H1 (cell line): Measurements from ENCODE around the gene RNF123. TPM values are rescaled to one million over a fixed set of nuclear protein-coding genes. Genes with fewer than 3 reads are reported as not detected.

Source experiments
- CTCF ChIA-PET: fragments of 300-600 bp; sonication (Branson Sonifier 250); formaldehyde crosslinking; loops from one replicate; lab custom pipeline; 2021; ENCODE audit not compliant: partially characterized antibody; lab: Charles Lee
- POLR2A ChIA-PET: fragments of 300-600 bp; sonication (Branson Sonifier 250); formaldehyde crosslinking; loops from one replicate; lab custom pipeline; 2021; ENCODE audit warnings: inconsistent platforms; ENCODE audit not compliant: partially characterized antibody; lab: Charles Lee
- DNase-seq, 2 experiments: peaks; one replicate each; pipeline versions ENCODE4 v3.0.0 to v3.0.0-alpha.2; 2010 to 2022; ENCODE audit warnings: low spot score in 2 of 2, low read depth in 1 of 2, mixed read lengths in 1 of 2
- FAIRE-seq: peaks from 2 replicates; lab custom pipeline; 2011; peaks lifted over from hg19 to GRCh38; lab: Jason Lieb, UNC
- H2AFZ ChIP-seq: 2 replicates; pipeline ENCODE4 v1.8.1; 2012; ENCODE audit warnings: low read length, inconsistent platforms
- H2AK5ac ChIP-seq: 2 replicates; pipeline ENCODE4 v1.6.1; 2013; ENCODE audit warnings: low read depth, low read length
- H2BK120ac ChIP-seq: replicated peaks from 2 replicates; pipeline ENCODE3; 2013; ENCODE audit warnings: low read depth, low read length, inconsistent platforms
- H2BK12ac ChIP-seq: 2 replicates; pipeline ENCODE4 v1.6.1; 2013; ENCODE audit warnings: low read depth, low read length
- H2BK15ac ChIP-seq: 2 replicates; pipeline ENCODE4 v1.6.1; 2013; ENCODE audit warnings: low read length
- H2BK20ac ChIP-seq: 2 replicates; pipeline ENCODE4 v1.6.1; 2013; ENCODE audit warnings: low read length
- H2BK5ac ChIP-seq: 2 replicates; pipeline ENCODE4 v1.6.1; 2013; ENCODE audit warnings: low read depth, low read length
- H3K14ac ChIP-seq: 2 replicates; pipeline ENCODE4 v1.6.1; 2013; ENCODE audit warnings: inconsistent platforms; ENCODE audit not compliant: insufficient read length
- H3K18ac ChIP-seq: 2 replicates; pipeline ENCODE4 v1.6.1; 2013; ENCODE audit warnings: low read length; ENCODE audit errors: extremely low read depth
- H3K23ac ChIP-seq: 2 replicates; pipeline ENCODE4 v1.6.1; 2013; ENCODE audit warnings: inconsistent platforms; ENCODE audit not compliant: insufficient read length
- H3K23me2 ChIP-seq: 2 replicates; pipeline ENCODE4 v1.6.1; 2013; ENCODE audit warnings: low read depth, low read length
- H3K27ac ChIP-seq: 2 replicates; pipeline ENCODE4 v1.6.1; 2011; ENCODE audit warnings: low read depth, low read length, inconsistent platforms
- H3K27me3 ChIP-seq, 4 experiments: replicated peaks in 1 of 4; 1 replicate in 1 of 4; 2 replicates in 3 of 4; pipeline versions ENCODE4 v1.6.1 to v1.8.1; 2011 to 2013; ENCODE audit warnings: low read length in 3 of 4, mild to moderate bottlenecking in 3 of 4, inconsistent platforms in 2 of 4, mixed read lengths in 2 of 4, moderate library complexity in 1 of 4; ENCODE audit not compliant: control insufficient read depth in 3 of 4, insufficient read depth in 3 of 4; ENCODE audit errors: extremely low read depth in 1 of 4
- H3K36me3 ChIP-seq, 4 experiments: 2 replicates each; pipeline versions ENCODE4 v1.6.1 to v1.8.1; 2011 to 2013; ENCODE audit warnings: mild to moderate bottlenecking in 4 of 4, low read length in 3 of 4, moderate library complexity in 2 of 4, control low read depth in 1 of 4, inconsistent platforms in 1 of 4; ENCODE audit not compliant: insufficient read depth in 4 of 4, control insufficient read depth in 2 of 4
- H3K4ac ChIP-seq: replicated peaks from 2 replicates; pipeline ENCODE3; 2013; ENCODE audit warnings: low read length, low read depth, mixed read lengths, inconsistent platforms; ENCODE audit not compliant: insufficient read length
- H3K4me1 ChIP-seq, 4 experiments: replicated peaks in 1 of 4; 1 replicate in 1 of 4; 2 replicates in 3 of 4; pipeline versions ENCODE4 v1.6.1 to v1.8.1; 2011 to 2013; ENCODE audit warnings: low read length in 3 of 4, inconsistent platforms in 2 of 4, mixed read lengths in 1 of 4; ENCODE audit not compliant: insufficient read depth in 4 of 4, control insufficient read depth in 3 of 4
- H3K4me2 ChIP-seq, 2 experiments: 2 replicates each; pipeline versions ENCODE4 v1.6.1 to v1.8.1; 2011 to 2013; ENCODE audit warnings: low read depth in 2 of 2, low read length in 2 of 2, control low read depth in 1 of 2, inconsistent platforms in 1 of 2, mild to moderate bottlenecking in 1 of 2; ENCODE audit not compliant: insufficient read depth in 1 of 2
- H3K4me3 ChIP-seq, 4 experiments: fragments of 200-600, 300-600 bp in 1 of 4; sonication (generic), shearing (Covaris generic), sonication (Bioruptor Twin) in 1 of 4; 2 replicates each; pipeline versions ENCODE4 v1.5.1 to v1.8.1; 2011 to 2016; ENCODE audit warnings: low read length in 4 of 4, low read depth in 3 of 4, control low read depth in 2 of 4, inconsistent platforms in 2 of 4, mild to moderate bottlenecking in 2 of 4, mixed read lengths in 1 of 4, moderate library complexity in 1 of 4; ENCODE audit not compliant: insufficient read depth in 2 of 4; ENCODE audit errors: extremely low read depth in 1 of 4
- H3K56ac ChIP-seq: replicated peaks from 2 replicates; pipeline ENCODE3; 2013; ENCODE audit warnings: low read depth, mild to moderate bottlenecking, mixed read lengths, low read length, inconsistent platforms; ENCODE audit not compliant: insufficient read length
- H3K79me1 ChIP-seq: 2 replicates; pipeline ENCODE4 v1.6.1; 2013; ENCODE audit warnings: low read depth, low read length, control low read depth
- H3K79me2 ChIP-seq, 2 experiments: 2 replicates each; pipeline versions ENCODE4 v1.6.1 to v1.8.1; 2012 to 2013; ENCODE audit warnings: low read length in 2 of 2, mild to moderate bottlenecking in 2 of 2, inconsistent platforms in 1 of 2; ENCODE audit not compliant: insufficient read depth in 2 of 2, control insufficient read depth in 1 of 2
- H3K9ac ChIP-seq, 4 experiments: replicated peaks in 1 of 4; 1 replicate in 1 of 4; 2 replicates in 3 of 4; pipeline versions ENCODE4 v1.6.1 to v1.8.1; 2011 to 2013; ENCODE audit warnings: low read depth in 3 of 4, low read length in 3 of 4, control low read depth in 2 of 4, mild to moderate bottlenecking in 2 of 4, moderate library complexity in 2 of 4, inconsistent platforms in 1 of 4; ENCODE audit errors: extremely low read depth in 1 of 4
- H3K9me3 ChIP-seq, 2 experiments: 2 replicates each; pipeline versions ENCODE4 v1.6.1 to v1.8.1; 2012 to 2013; ENCODE audit warnings: mild to moderate bottlenecking in 2 of 2, moderate library complexity in 2 of 2, control low read depth in 1 of 2, inconsistent platforms in 1 of 2, low read depth in 1 of 2, low read length in 1 of 2, mixed read lengths in 1 of 2; ENCODE audit not compliant: insufficient read depth in 2 of 2
- H4K20me1 ChIP-seq, 2 experiments: replicated peaks in 1 of 2; 2 replicates each; pipeline versions ENCODE3 to v1.8.1; 2011 to 2013; ENCODE audit warnings: inconsistent platforms in 2 of 2, low read length in 2 of 2, mild to moderate bottlenecking in 1 of 2; ENCODE audit not compliant: insufficient read depth in 2 of 2, control insufficient read depth in 1 of 2
- H4K5ac ChIP-seq: 2 replicates; pipeline ENCODE4 v1.6.1; 2013; ENCODE audit warnings: low read length, low read depth, mixed read lengths, inconsistent platforms; ENCODE audit not compliant: insufficient read length
- H4K8ac ChIP-seq: 2 replicates; pipeline ENCODE4 v1.8.0; 2013; ENCODE audit warnings: mild to moderate bottlenecking, moderate library complexity, low read length, inconsistent platforms; ENCODE audit not compliant: insufficient read depth; ENCODE audit errors: extremely low read depth
- H4K91ac ChIP-seq: replicated peaks from 2 replicates; pipeline ENCODE3; 2013; ENCODE audit warnings: low read length, mixed read lengths, inconsistent platforms; ENCODE audit not compliant: insufficient read length
- ATF3 ChIP-seq: IDR thresholded peaks from 2 replicates; pipeline ENCODE4 v1.6.1; 2011; ENCODE audit warnings: low read depth, mild to moderate bottlenecking, low read length; ENCODE audit not compliant: insufficient read depth
- BRCA1 ChIP-seq: IDR thresholded peaks from 2 replicates; pipeline ENCODE4 v1.6.1; 2012; ENCODE audit warnings: low read depth, low read length, improper control_type of control experiment
- CBX5 ChIP-seq: fragments of 300-800, 300-1000 bp; sonication (generic); IDR thresholded peaks from 2 replicates; pipeline ENCODE4 v1.7.1; 2016; ENCODE audit warnings: antibody characterized with exemption, low read length, low read depth
- CBX8 ChIP-seq: fragments of 300-800, 300-1000 bp; sonication (generic); IDR thresholded peaks from 2 replicates; pipeline ENCODE4 v1.7.1; 2016; ENCODE audit warnings: low read depth, low read length, borderline replicate concordance
- EGR1 ChIP-seq: IDR thresholded peaks from 2 replicates; pipeline ENCODE4 v1.6.1; 2011; ENCODE audit warnings: low read depth, low read length, borderline replicate concordance
- FOSL1 ChIP-seq: IDR thresholded peaks from 2 replicates; pipeline ENCODE4 v1.6.1; 2011; ENCODE audit warnings: mild to moderate bottlenecking, low read depth, low read length, moderate library complexity; ENCODE audit not compliant: insufficient read depth
- KDM4A ChIP-seq: IDR thresholded peaks from one replicate; pipeline ENCODE4 v1.7.1; 2012; ENCODE audit warnings: low read depth, mild to moderate bottlenecking, moderate library complexity, low read length, inconsistent platforms; ENCODE audit not compliant: severe bottlenecking
- MAFK ChIP-seq: IDR thresholded peaks from 2 replicates; pipeline ENCODE4 v1.6.1; 2012; ENCODE audit warnings: low read depth, mild to moderate bottlenecking, improper control_type of control experiment, low read length
- NANOG ChIP-seq: IDR thresholded peaks from 2 replicates; pipeline ENCODE4 v1.6.1; 2011; ENCODE audit warnings: low read length, low read depth, mild to moderate bottlenecking, inconsistent platforms; ENCODE audit not compliant: insufficient read depth, poor library complexity, severe bottlenecking
- PHF8 ChIP-seq: fragments of 200-600 bp; sonication (generic); conservative IDR thresholded peaks from 2 replicates; pipeline ENCODE4 v1.7.1; 2012; ENCODE audit warnings: low read depth, mild to moderate bottlenecking, inconsistent platforms, low read length, moderate library complexity
- RXRA ChIP-seq: IDR thresholded peaks from 2 replicates; pipeline ENCODE4 v1.6.1; 2011; ENCODE audit warnings: low read depth, mild to moderate bottlenecking, low read length, moderate library complexity; ENCODE audit not compliant: insufficient read depth
- SUZ12 ChIP-seq: fragments of 200-600 bp; sonication (generic); IDR thresholded peaks from 2 replicates; pipeline ENCODE4 v1.6.1; 2012; ENCODE audit warnings: mild to moderate bottlenecking, inconsistent platforms, low read length, moderate library complexity, mixed read lengths
- TAF1 ChIP-seq: IDR thresholded peaks from 2 replicates; pipeline ENCODE4 v1.6.1; 2011; ENCODE audit warnings: mild to moderate bottlenecking, low read depth, low read length
- WGBS, 2 experiments: shearing (Covaris generic) in 1 of 2; methylation state at CpG; one replicate each; pipeline versions ENCODE4 v1.1.6 to v1.1.7; 2013 to 2015; ENCODE audit warnings: low lambda C conversion rate in 2 of 2, mixed read lengths in 2 of 2, inconsistent platforms in 1 of 2, low coverage in 1 of 2, missing lambda C conversion rate in 1 of 2; ENCODE audit not compliant: insufficient replicate concordance in 2 of 2, insufficient coverage in 1 of 2, insufficient read length in 1 of 2; ENCODE audit errors: extremely low coverage in 1 of 2, missing lambda C conversion rate in 1 of 2; 5-methylcytosine and 5-hydroxymethylcytosine counted together
- polyA plus RNA-seq, 7 experiments: library from polyadenylated mRNA; depleted of rRNA in 3 of 7; stranded (reverse) in 5 of 7; unstranded in 2 of 7; fragments of >200 nt in 5 of 7; fragments of 200-250 nt in 2 of 7; gene quantifications; 1 replicate in 5 of 7; 2 replicates in 1 of 7; 4 replicates in 1 of 7; pipeline versions ENCODE4 v1.2.1 to v1.2.3, GENCODE V29; 2011 to 2013; ENCODE audit warnings: missing spikeins in 2 of 7, mixed read lengths in 2 of 7
- total RNA-seq: library from RNA; stranded (reverse); fragmentation: NEBNext Ultra II Directional; extraction: Animal tissue kit (Norgen Biotek cat#: 25700); gene quantifications from 2 replicates; pipeline ENCODE4 v1.2.1, GENCODE V29; 2021

Gene RNF123
- total and polyA plus RNA-seq, 2 of the 8 experiments (the other 6 are each of a cell fraction or from before 2014, with no cell fraction given), result 30.5 to 57.7 TPM

- H3K79me2 ChIP-seq, result no peaks in the 10 kb centered on the region
- no peaks in the 10 kb centered on the region for H3K9me3 ChIP-seq
- H2BK12ac ChIP-seq, result no peak overlapping the region
- H4K8ac ChIP-seq, result no peak overlapping the region
- no peak overlapping the region for H2BK120ac ChIP-seq
- no peak overlapping the region for H2BK15ac ChIP-seq
- no peak overlapping the region for H3K9ac ChIP-seq
- H4K91ac ChIP-seq, result no peak overlapping the region
- 96% methylated on average over 4 of the region's 4 CpGs; no CpG with 5 or more reads in 1 of the 2 experiments for WGBS, 2 experiments
- H2AFZ ChIP-seq, result no peak overlapping the region
- no peaks in the 10 kb centered on the region for H3K27me3 ChIP-seq
- DNase-seq (no peak), FAIRE-seq (no peak)
- H2BK20ac ChIP-seq, result no peak overlapping the region
- no peak overlapping the region for H2AK5ac ChIP-seq
- H3K79me1 ChIP-seq, result no peaks in the 10 kb centered on the region
- peaks cover 0 to 2% of the 10 kb centered on the region in 2 experiments for H4K20me1 ChIP-seq
- no peak overlapping the region for H3K18ac ChIP-seq
- no peak overlapping the region for H3K4me2 ChIP-seq
- no peak overlapping the region for H3K56ac ChIP-seq
- H3K14ac ChIP-seq, result no peak overlapping the region
- no peak overlapping the region for H3K4me3 ChIP-seq
- no peaks in the 10 kb centered on the region; a peak in 1 of 7 replicates for H3K4me1 ChIP-seq
- no peak overlapping the region for H2BK5ac ChIP-seq
- H3K23me2 ChIP-seq, result no peaks in the 10 kb centered on the region
- no peak overlapping the region for H3K4ac ChIP-seq
- H3K36me3 ChIP-seq, result peaks cover 14 to 36% (median 32%) of the 10 kb centered on the region in 4 experiments
- ChIA-PET POLR2A (no interaction called here), CTCF (interaction anchor here (0.5 to 1.4 kb wide), 4 partner anchors 12 to 123 kb away, joined by 3 to 6 read pairs (median 3); no protein-coding TSS in a partner anchor)
- no peak overlapping the region for H3K23ac ChIP-seq
- H4K5ac ChIP-seq, result no peak overlapping the region
- no peak overlapping the region for H3K27ac ChIP-seq
- TF ChIP-seq PHF8 (no peak), EGR1 (no peak), KDM4A (no peak), TAF1 (no peak), CBX8 (no peak), ATF3 (no peak), MAFK (no peak), RXRA (no peak), NANOG (no peak), BRCA1 (no peak), CBX5 (no peak), FOSL1 (no peak), SUZ12 (no peak)
Observed at GRCh38 chr3:49729966-49730609, 40.7 kb downstream of the RNF123 start.
